Muscle layer of colon (tissue), 2 donors: ENCODE results near the gene GON4L.
"Not testable (repeated sequence)": the region's sequence is repeated elsewhere in the genome, so short reads cannot be mapped to it uniquely, and the experiment has no call there.

Experiments used
- H3K27ac ChIP-seq: one replicate; pipeline ENCODE4 v1.7.0; 2013; ENCODE audit warnings: low read depth, mild to moderate bottlenecking, low read length, moderate library complexity
- H3K27me3 ChIP-seq, 2 donors: one replicate each; pipeline ENCODE4 v1.7.0; 2013; ENCODE audit warnings: low read length in 2 of 2, mild to moderate bottlenecking in 2 of 2; ENCODE audit not compliant: insufficient read depth in 2 of 2, control insufficient read depth in 1 of 2
- H3K36me3 ChIP-seq: one replicate; pipeline ENCODE4 v1.7.0; 2013; ENCODE audit warnings: mild to moderate bottlenecking, low read length; ENCODE audit not compliant: insufficient read depth
- H3K4me1 ChIP-seq: one replicate; pipeline ENCODE4 v1.7.0; 2013; ENCODE audit warnings: mild to moderate bottlenecking, low read length; ENCODE audit not compliant: insufficient read depth
- H3K4me3 ChIP-seq, 2 donors: one replicate each; pipeline ENCODE4 v1.7.0; 2013; ENCODE audit warnings: low read length in 2 of 2, low read depth in 1 of 2, mild to moderate bottlenecking in 1 of 2, moderate library complexity in 1 of 2
- H3K9ac ChIP-seq: one replicate; pipeline ENCODE4 v1.7.0; 2013; ENCODE audit warnings: low read length
- H3K9me3 ChIP-seq: one replicate; pipeline ENCODE4 v1.7.0; 2013; ENCODE audit warnings: mild to moderate bottlenecking, low read length
- donor health status: abdominal sarcoma.
- donor health status: Adenocarcinoma of cecum.

The GON4L gene

GRCh38 chr1:155809088-155809487, 47.9 kb downstream of the GON4L start:
- H3K4me3 ChIP-seq = no peak overlapping the region
- no peak overlapping the region for H3K9ac ChIP-seq
- H3K27ac ChIP-seq = no peak overlapping the region
- H3K4me1 ChIP-seq = no peaks in the 10 kb centered on the region
- no peaks in the 10 kb centered on the region for H3K27me3 ChIP-seq
- peaks cover 37% of the 10 kb centered on the region for H3K36me3 ChIP-seq
- no peaks in the 10 kb centered on the region for H3K9me3 ChIP-seq

GRCh38 chr1:155801149-155801548, 55.9 kb downstream of the GON4L start:
- Histone ChIP-seq H3K27me3 (no peaks in the 10 kb centered on the region), H3K27ac (no peak overlapping the region), H3K4me1 (no peaks in the 10 kb centered on the region), H3K4me3 (no peak overlapping the region), H3K9me3 (no peaks in the 10 kb centered on the region), H3K9ac (no peak overlapping the region), H3K36me3 (peaks cover 28% of the 10 kb centered on the region)

GRCh38 chr1:155795618-155796017, 61.4 kb downstream of the GON4L start:
- not testable (repeated sequence) for H3K4me3 ChIP-seq, H3K27me3 ChIP-seq, H3K4me1 ChIP-seq, H3K9me3 ChIP-seq, H3K9ac ChIP-seq, H3K27ac ChIP-seq
- peaks cover 18% of the 10 kb centered on the region for H3K36me3 ChIP-seq

- Histone ChIP-seq H3K27ac (no peak overlapping the region), H3K36me3 (peaks cover 18% of the 10 kb centered on the region)
These were observed 62.3 kb downstream of the GON4L start for GRCh38 chr1:155794605-155795245.

GRCh38 chr1:155793213-155793612, 63.8 kb downstream of the GON4L start:
- H3K27ac ChIP-seq = no peak overlapping the region
- peaks cover 14% of the 10 kb centered on the region for H3K36me3 ChIP-seq
- no peaks in the 10 kb centered on the region for H3K4me1 ChIP-seq
- no peaks in the 10 kb centered on the region for H3K27me3 ChIP-seq
- no peak overlapping the region for H3K9ac ChIP-seq
- H3K4me3 ChIP-seq = no peak overlapping the region
- no peaks in the 10 kb centered on the region for H3K9me3 ChIP-seq

More at GRCh38 chr1:155794605-155795245, 62.3 kb downstream of the GON4L start:
- Histone ChIP-seq H3K9me3 (no peaks in the 10 kb centered on the region), H3K9ac (no peak overlapping the region), H3K4me1 (no peaks in the 10 kb centered on the region), H3K4me3 (no peak overlapping the region), H3K27me3 (no peaks in the 10 kb centered on the region)

GRCh38 chr1:155777582-155777981, 79.4 kb downstream of the GON4L start:
- no peak overlapping the region for H3K4me3 ChIP-seq
- H3K4me1 ChIP-seq = no peaks in the 10 kb centered on the region
- H3K9me3 ChIP-seq = no peaks in the 10 kb centered on the region
- H3K27me3 ChIP-seq = no peaks in the 10 kb centered on the region
- peaks cover 37% of the 10 kb centered on the region for H3K36me3 ChIP-seq
- H3K9ac ChIP-seq = no peak overlapping the region
- no peak overlapping the region for H3K27ac ChIP-seq

GRCh38 chr1:155776414-155776813, 80.6 kb downstream of the GON4L start:
- no peak overlapping the region for H3K4me3 ChIP-seq
- H3K9me3 ChIP-seq = no peaks in the 10 kb centered on the region
- no peak overlapping the region for H3K9ac ChIP-seq
- H3K36me3 ChIP-seq = peaks cover 40% of the 10 kb centered on the region
- H3K4me1 ChIP-seq = no peaks in the 10 kb centered on the region
- no peak overlapping the region for H3K27ac ChIP-seq
- no peaks in the 10 kb centered on the region for H3K27me3 ChIP-seq

- no peak overlapping the region for H3K9ac ChIP-seq
- H3K4me3 ChIP-seq = no peak overlapping the region
- H3K9me3 ChIP-seq = no peaks in the 10 kb centered on the region
- no peaks in the 10 kb centered on the region for H3K4me1 ChIP-seq
- H3K27me3 ChIP-seq = no peaks in the 10 kb centered on the region
- peaks cover 62% of the 10 kb centered on the region for H3K36me3 ChIP-seq
- H3K27ac ChIP-seq = no peak overlapping the region
These were observed 83.8 kb downstream of the GON4L start for GRCh38 chr1:155773221-155773620.

GRCh38 chr1:155769257-155769656, 87.8 kb downstream of the GON4L start:
- H3K4me1 ChIP-seq = no peaks in the 10 kb centered on the region
- H3K27ac ChIP-seq = no peak overlapping the region
- no peak overlapping the region for H3K9ac ChIP-seq
- no peaks in the 10 kb centered on the region for H3K9me3 ChIP-seq
- peaks cover 55% of the 10 kb centered on the region for H3K36me3 ChIP-seq
- H3K27me3 ChIP-seq = no peaks in the 10 kb centered on the region
- no peak overlapping the region for H3K4me3 ChIP-seq

- H3K4me1 ChIP-seq, H3K9me3 ChIP-seq, H3K27ac ChIP-seq, H3K9ac ChIP-seq, H3K27me3 ChIP-seq, H3K4me3 ChIP-seq: not testable (repeated sequence)
- H3K36me3 ChIP-seq = peaks cover 56% of the 10 kb centered on the region
These were observed 89.5 kb downstream of the GON4L start for GRCh38 chr1:155767399-155767989.

GRCh38 chr1:155763989-155764388, 93.0 kb downstream of the GON4L start:
- H3K36me3 ChIP-seq = peaks cover 52% of the 10 kb centered on the region
- not testable (repeated sequence) for H3K27ac ChIP-seq, H3K4me1 ChIP-seq, H3K9me3 ChIP-seq, H3K9ac ChIP-seq, H3K27me3 ChIP-seq, H3K4me3 ChIP-seq
